Kidney (tissue), 14 donors: ENCODE results near the gene KCNK1. TPM values are rescaled to one million over a fixed set of nuclear protein-coding genes. Genes with fewer than 3 reads are reported as not detected.
"Not testable (repeated sequence)": the region's sequence is repeated elsewhere in the genome, so short reads cannot be mapped to it uniquely, and the experiment has no call there.

Experiments
- DNase-seq, 5 donors: peaks; one replicate each; pipeline ENCODE4 v3.0.0-alpha.2; 2013 to 2020
- FAIRE-seq: peaks from 2 replicates; lab custom pipeline; 2012; peaks lifted over from hg19 to GRCh38; lab: Jason Lieb, UNC
- H3K27ac ChIP-seq, 2 donors: one replicate each; pipeline ENCODE4 v1.7.0; 2013; ENCODE audit warnings: low read depth in 2 of 2, low read length in 2 of 2, inconsistent platforms in 1 of 2
- H3K27me3 ChIP-seq: one replicate; pipeline ENCODE4 v1.7.1; 2013; ENCODE audit warnings: low read length, inconsistent platforms; ENCODE audit not compliant: control insufficient read depth, insufficient read depth
- H3K36me3 ChIP-seq, 3 donors: one replicate each; pipeline versions ENCODE4 v1.7.0 to v1.7.1; 2013; ENCODE audit warnings: low read length in 3 of 3, control low read depth in 1 of 3, inconsistent platforms in 1 of 3; ENCODE audit not compliant: insufficient read depth in 3 of 3, control insufficient read depth in 2 of 3
- H3K4me1 ChIP-seq, 3 donors: one replicate each; pipeline versions ENCODE4 v1.7.0 to v1.7.1; 2013; ENCODE audit warnings: low read length in 3 of 3, inconsistent platforms in 1 of 3, low read depth in 1 of 3; ENCODE audit not compliant: control insufficient read depth in 2 of 3, insufficient read depth in 2 of 3
- H3K4me3 ChIP-seq, 3 donors: one replicate each; pipeline versions ENCODE4 v1.7.0 to v1.8.1; 2013; ENCODE audit warnings: low read length in 3 of 3, control low read depth in 1 of 3, inconsistent platforms in 1 of 3
- H3K9ac ChIP-seq, 3 donors: one replicate each; pipeline versions ENCODE4 v1.7.0 to v1.7.1; 2013; ENCODE audit warnings: low read length in 3 of 3, control low read depth in 1 of 3, inconsistent platforms in 1 of 3
- H3K9me3 ChIP-seq, 3 donors: one replicate each; pipeline versions ENCODE4 v1.7.0 to v1.7.1; 2013; ENCODE audit warnings: low read length in 3 of 3, control low read depth in 1 of 3, inconsistent platforms in 1 of 3; ENCODE audit not compliant: control insufficient read depth in 2 of 3, insufficient read depth in 1 of 3
- intact Hi-C: fragments of 100-400 bp; cut with DNase I; formaldehyde crosslinking; loops from one replicate; pipeline ENCODE4 v1.11.1; 2022
- polyA plus RNA-seq: library from polyadenylated mRNA; stranded (reverse); fragments of 350-450 nt; fragmentation: Illumina TruSeq; extraction: RNeasy Lipid Tissue Mini Kit (QIAGEN cat#74804); gene quantifications from one replicate; pipeline ENCODE4 v1.2.3, GENCODE V29; 2014; ENCODE audit warnings: low read depth, low replicate concordance; ENCODE audit not compliant: insufficient read depth
- total RNA-seq: library from RNA; stranded (reverse); fragmentation: NEBNext Ultra II Directional; extraction: Animal tissue kit (Norgen Biotek cat#: 25700); gene quantifications from one replicate; pipeline ENCODE4 v1.2.1, GENCODE V29; 2021
- TF ChIP-seq, protein P1 (sequence below): IDR thresholded peaks from 3 replicates; pipeline ENCODE4 v1.5.1; 2012; ENCODE audit warnings: mild to moderate bottlenecking, moderate library complexity, borderline replicate concordance; ENCODE audit not compliant: insufficient read depth; ENCODE audit errors: extremely low read depth
- donor health status: control.
- donor health status: control.
- donor health status: control.
- donor health status: control.
- donor health status: control.
- donor health status: DM: yes; HTN: yes; CAD: no.
- donor health status: Normal renal cell carcinoma (clear cell type).

Gene KCNK1
- total and polyA plus RNA-seq, 2 donors from 2014 or later = 10.0 to 10.7 TPM

GRCh38 chr1:233681285-233681684 is 67.4 kb downstream of the KCNK1 start:
- intact Hi-C loops = no loop called here
- TF ChIP-seq, protein P1, sequence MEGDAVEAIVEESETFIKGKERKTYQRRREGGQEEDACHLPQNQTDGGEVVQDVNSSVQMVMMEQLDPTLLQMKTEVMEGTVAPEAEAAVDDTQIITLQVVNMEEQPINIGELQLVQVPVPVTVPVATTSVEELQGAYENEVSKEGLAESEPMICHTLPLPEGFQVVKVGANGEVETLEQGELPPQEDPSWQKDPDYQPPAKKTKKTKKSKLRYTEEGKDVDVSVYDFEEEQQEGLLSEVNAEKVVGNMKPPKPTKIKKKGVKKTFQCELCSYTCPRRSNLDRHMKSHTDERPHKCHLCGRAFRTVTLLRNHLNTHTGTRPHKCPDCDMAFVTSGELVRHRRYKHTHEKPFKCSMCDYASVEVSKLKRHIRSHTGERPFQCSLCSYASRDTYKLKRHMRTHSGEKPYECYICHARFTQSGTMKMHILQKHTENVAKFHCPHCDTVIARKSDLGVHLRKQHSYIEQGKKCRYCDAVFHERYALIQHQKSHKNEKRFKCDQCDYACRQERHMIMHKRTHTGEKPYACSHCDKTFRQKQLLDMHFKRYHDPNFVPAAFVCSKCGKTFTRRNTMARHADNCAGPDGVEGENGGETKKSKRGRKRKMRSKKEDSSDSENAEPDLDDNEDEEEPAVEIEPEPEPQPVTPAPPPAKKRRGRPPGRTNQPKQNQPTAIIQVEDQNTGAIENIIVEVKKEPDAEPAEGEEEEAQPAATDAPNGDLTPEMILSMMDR = no peak
- peaks cover 0 to 6% (median 0%) of the 10 kb centered on the region in 3 donors for H3K4me1 ChIP-seq
- no peak overlapping the region for H3K4me3 ChIP-seq
- H3K36me3 ChIP-seq = no peaks in the 10 kb centered on the region
- no peak for DNase-seq
- no peak overlapping the region for H3K27ac ChIP-seq
- H3K9ac ChIP-seq = no peak overlapping the region
- no peak for FAIRE-seq
- H3K9me3 ChIP-seq = no peaks in the 10 kb centered on the region
- no peaks in the 10 kb centered on the region for H3K27me3 ChIP-seq

DNA sequence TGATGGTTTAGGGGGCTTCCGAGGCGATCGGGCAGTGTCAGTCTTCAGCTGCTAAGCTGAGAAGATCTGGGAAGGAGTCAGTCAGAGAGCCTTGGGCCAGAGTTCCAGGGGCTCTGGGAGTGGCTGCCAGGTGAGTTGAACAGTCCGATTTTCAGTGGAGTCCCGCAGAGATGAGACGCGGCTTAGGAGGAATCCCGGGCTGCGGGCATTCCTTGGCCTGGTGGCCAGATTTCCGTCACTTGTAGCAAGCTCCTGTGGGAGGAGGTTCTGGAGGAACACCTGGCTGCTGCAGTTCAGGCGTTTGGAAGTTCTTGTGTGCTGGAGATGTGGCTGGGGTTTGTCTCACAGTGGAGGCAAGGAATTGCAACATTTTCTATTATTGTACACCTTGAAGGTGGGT is 72.7 kb downstream of the KCNK1 start:
- not testable (repeated sequence) for H3K9ac ChIP-seq, FAIRE-seq

GRCh38 chr1:233689017-233689747 is 75.3 kb downstream of the KCNK1 start:
- FAIRE-seq = no peak

More for the DNA sequence above, 72.7 kb downstream of the KCNK1 start:
- intact Hi-C loops, H3K4me1 ChIP-seq, H3K4me3 ChIP-seq, DNase-seq, H3K27me3 ChIP-seq, H3K36me3 ChIP-seq, H3K9me3 ChIP-seq, H3K27ac ChIP-seq: not testable (repeated sequence)

GRCh38 chr1:233689748-233690254 is 75.9 kb downstream of the KCNK1 start:
- H3K4me3 ChIP-seq = no peak overlapping the region
- no peaks in the 10 kb centered on the region for H3K27me3 ChIP-seq
- no peak overlapping the region for H3K9ac ChIP-seq
- DNase-seq (no peak), FAIRE-seq (no peak)
- intact Hi-C loops = no loop called here
- no peaks in the 10 kb centered on the region for H3K9me3 ChIP-seq
- H3K27ac ChIP-seq = no peak overlapping the region
- TF ChIP-seq, protein P1 = no peak
- H3K36me3 ChIP-seq = no peaks in the 10 kb centered on the region
- peaks cover 0 to 2% (median 0%) of the 10 kb centered on the region in 3 donors for H3K4me1 ChIP-seq

More at GRCh38 chr1:233689017-233689747, 75.3 kb downstream of the KCNK1 start:
- Histone ChIP-seq H3K4me1 (peaks cover 0 to 2% (median 0%) of the 10 kb centered on the region in 3 donors), H3K27ac (no peak overlapping the region), H3K36me3 (no peaks in the 10 kb centered on the region), H3K4me3 (no peak overlapping the region), H3K9me3 (no peaks in the 10 kb centered on the region), H3K9ac (no peak overlapping the region), H3K27me3 (no peaks in the 10 kb centered on the region)
- intact Hi-C loops = no loop called here
- no peak for DNase-seq
- TF ChIP-seq, protein P1 = no peak
